HCT116 (cell line): Measurements from ENCODE around the gene GPR45.

ENCODE experiments used
- ELF1 ChIP-seq: IDR thresholded peaks from 2 replicates; pipeline ENCODE4 v1.6.1; 2012; ENCODE audit warnings: low read depth, borderline replicate concordance
- EZH2 ChIP-seq: fragments of 200-600 bp; sonication (generic); IDR thresholded peaks from 2 replicates; pipeline ENCODE4 v1.6.1; 2017; ENCODE audit warnings: antibody characterized with exemption, mixed run types
- EZH2phosphoT487 ChIP-seq: fragments of 200-600 bp; IDR thresholded peaks from 2 replicates; pipeline ENCODE4 v1.6.1; 2018; ENCODE audit warnings: antibody characterized with exemption, borderline replicate concordance
- JUND ChIP-seq: IDR thresholded peaks from 2 replicates; pipeline ENCODE4 v1.6.1; 2012
- MAX ChIP-seq: IDR thresholded peaks from 2 replicates; pipeline ENCODE4 v1.6.1; 2012
- POLR2A ChIP-seq: IDR thresholded peaks from 2 replicates; pipeline ENCODE4 v1.7.0; 2011; ENCODE audit warnings: borderline replicate concordance; ENCODE audit not compliant: insufficient read depth, insufficient read length; ENCODE audit errors: extremely low read depth
- POLR2AphosphoS5 ChIP-seq: IDR thresholded peaks from 2 replicates; pipeline ENCODE4 v1.6.1; 2011; ENCODE audit warnings: mild to moderate bottlenecking, low read depth, low read length, moderate library complexity
- RAD21 ChIP-seq: IDR thresholded peaks from 2 replicates; pipeline ENCODE4 v1.6.1; 2012; ENCODE audit warnings: low read depth, mild to moderate bottlenecking
- SIN3A ChIP-seq: IDR thresholded peaks from 2 replicates; pipeline ENCODE4 v1.6.1; 2012; ENCODE audit warnings: low read depth
- YY1 ChIP-seq: IDR thresholded peaks from 2 replicates; pipeline ENCODE4 v1.6.1; 2011; ENCODE audit warnings: low read length, low read depth, moderate library complexity, mild to moderate bottlenecking; ENCODE audit not compliant: insufficient replicate concordance; ENCODE audit errors: extremely low read depth
- ZNF274 ChIP-seq: fragments of 200-500 bp; sonication (Bioruptor generic); IDR thresholded peaks from 2 replicates; pipeline ENCODE4 v1.6.1; 2014; ENCODE audit warnings: mild to moderate bottlenecking, low read depth, low read length, inconsistent platforms
- TF ChIP-seq, protein P1 (sequence below): IDR thresholded peaks from 2 replicates; pipeline ENCODE4 v1.6.1; 2012; ENCODE audit warnings: low read depth
- TF ChIP-seq, protein P2 (sequence below), 3 experiments: fragments of 200-600 bp in 1 of 3; sonication (generic) in 1 of 3; IDR thresholded peaks in 2 of 3; conservative IDR thresholded peaks in 1 of 3; 2 replicates each; pipeline ENCODE4 v1.5.1; 2012 to 2017; ENCODE audit warnings: low read depth in 2 of 3, low read length in 2 of 3, antibody characterized with exemption in 1 of 3, borderline replicate concordance in 1 of 3, control low read depth in 1 of 3, mild to moderate bottlenecking in 1 of 3, mixed read lengths in 1 of 3, mixed run types in 1 of 3, moderate library complexity in 1 of 3; ENCODE audit not compliant: insufficient read depth in 1 of 3

- TF ChIP-seq SIN3A (no peak), JUND (no peak), EZH2phosphoT487 (no peak), POLR2AphosphoS5 (no peak), POLR2A (no peak), ZNF274 (no peak), ELF1 (no peak), EZH2 (no peak), MAX (no peak), RAD21 (no peak), YY1 (no peak)
- TF ChIP-seq, protein P1, sequence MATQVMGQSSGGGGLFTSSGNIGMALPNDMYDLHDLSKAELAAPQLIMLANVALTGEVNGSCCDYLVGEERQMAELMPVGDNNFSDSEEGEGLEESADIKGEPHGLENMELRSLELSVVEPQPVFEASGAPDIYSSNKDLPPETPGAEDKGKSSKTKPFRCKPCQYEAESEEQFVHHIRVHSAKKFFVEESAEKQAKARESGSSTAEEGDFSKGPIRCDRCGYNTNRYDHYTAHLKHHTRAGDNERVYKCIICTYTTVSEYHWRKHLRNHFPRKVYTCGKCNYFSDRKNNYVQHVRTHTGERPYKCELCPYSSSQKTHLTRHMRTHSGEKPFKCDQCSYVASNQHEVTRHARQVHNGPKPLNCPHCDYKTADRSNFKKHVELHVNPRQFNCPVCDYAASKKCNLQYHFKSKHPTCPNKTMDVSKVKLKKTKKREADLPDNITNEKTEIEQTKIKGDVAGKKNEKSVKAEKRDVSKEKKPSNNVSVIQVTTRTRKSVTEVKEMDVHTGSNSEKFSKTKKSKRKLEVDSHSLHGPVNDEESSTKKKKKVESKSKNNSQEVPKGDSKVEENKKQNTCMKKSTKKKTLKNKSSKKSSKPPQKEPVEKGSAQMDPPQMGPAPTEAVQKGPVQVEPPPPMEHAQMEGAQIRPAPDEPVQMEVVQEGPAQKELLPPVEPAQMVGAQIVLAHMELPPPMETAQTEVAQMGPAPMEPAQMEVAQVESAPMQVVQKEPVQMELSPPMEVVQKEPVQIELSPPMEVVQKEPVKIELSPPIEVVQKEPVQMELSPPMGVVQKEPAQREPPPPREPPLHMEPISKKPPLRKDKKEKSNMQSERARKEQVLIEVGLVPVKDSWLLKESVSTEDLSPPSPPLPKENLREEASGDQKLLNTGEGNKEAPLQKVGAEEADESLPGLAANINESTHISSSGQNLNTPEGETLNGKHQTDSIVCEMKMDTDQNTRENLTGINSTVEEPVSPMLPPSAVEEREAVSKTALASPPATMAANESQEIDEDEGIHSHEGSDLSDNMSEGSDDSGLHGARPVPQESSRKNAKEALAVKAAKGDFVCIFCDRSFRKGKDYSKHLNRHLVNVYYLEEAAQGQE = no peak
- TF ChIP-seq, protein P2, sequence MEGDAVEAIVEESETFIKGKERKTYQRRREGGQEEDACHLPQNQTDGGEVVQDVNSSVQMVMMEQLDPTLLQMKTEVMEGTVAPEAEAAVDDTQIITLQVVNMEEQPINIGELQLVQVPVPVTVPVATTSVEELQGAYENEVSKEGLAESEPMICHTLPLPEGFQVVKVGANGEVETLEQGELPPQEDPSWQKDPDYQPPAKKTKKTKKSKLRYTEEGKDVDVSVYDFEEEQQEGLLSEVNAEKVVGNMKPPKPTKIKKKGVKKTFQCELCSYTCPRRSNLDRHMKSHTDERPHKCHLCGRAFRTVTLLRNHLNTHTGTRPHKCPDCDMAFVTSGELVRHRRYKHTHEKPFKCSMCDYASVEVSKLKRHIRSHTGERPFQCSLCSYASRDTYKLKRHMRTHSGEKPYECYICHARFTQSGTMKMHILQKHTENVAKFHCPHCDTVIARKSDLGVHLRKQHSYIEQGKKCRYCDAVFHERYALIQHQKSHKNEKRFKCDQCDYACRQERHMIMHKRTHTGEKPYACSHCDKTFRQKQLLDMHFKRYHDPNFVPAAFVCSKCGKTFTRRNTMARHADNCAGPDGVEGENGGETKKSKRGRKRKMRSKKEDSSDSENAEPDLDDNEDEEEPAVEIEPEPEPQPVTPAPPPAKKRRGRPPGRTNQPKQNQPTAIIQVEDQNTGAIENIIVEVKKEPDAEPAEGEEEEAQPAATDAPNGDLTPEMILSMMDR (IDR thresholded peaks at IDR 0.05 in 2 of 3, conservative IDR thresholded peaks at IDR 0.05 in 1 of 3; ENCODE audit: borderline replicate concordance in 1 of 3, insufficient read depth in 1 of 3, low read depth in 2 of 3, low read length in 2 of 3) = no peak
Observed at GRCh38 chr2:105241443-105241842, at the start of gene GPR45.
